OCI-LY7 (cell line): Measurements from ENCODE around the gene ANO1.

Source experiments
- CTCF ChIP-seq: fragments of 200-600 bp; sonication (generic); conservative IDR thresholded peaks from 2 replicates; pipeline ENCODE4 v1.5.1; 2014; ENCODE audit warnings: mild to moderate bottlenecking, antibody characterized with exemption, low read length, moderate library complexity, mixed read lengths
- EZH2phosphoT487 ChIP-seq: fragments of 200-600 bp; sonication (generic); IDR thresholded peaks from 2 replicates; pipeline ENCODE4 v1.6.1; 2018; ENCODE audit warnings: low read depth, borderline replicate concordance, mild to moderate bottlenecking, mixed run types, antibody characterized with exemption, low read length, moderate library complexity, mixed read lengths

GRCh38 chr11:70097783-70098563, 19.9 kb downstream of the ANO1 start:
- TF ChIP-seq CTCF (no peak), EZH2phosphoT487 (no peak)
